Left lung (tissue), 10 donors: ENCODE results near the gene DUSP10. TPM values are rescaled to one million over a fixed set of nuclear protein-coding genes. Genes with fewer than 3 reads are reported as not detected.

Experiments
- ATAC-seq: fragments of 200-7000 bp; cut with Tn5 transposase; one replicate; pipeline ENCODE4 v1.9.1; 2020; ENCODE audit warnings: moderate library complexity
- DNase-seq, 4 donors: peaks; one replicate each; pipeline ENCODE4 v3.0.0-alpha.2; 2013 to 2020
- H3K27ac ChIP-seq, 2 donors: fragments of 200-600 bp; sonication (generic) in 1 of 2; one replicate each; pipeline versions ENCODE4 v1.5.0 to v1.8.0; 2020 to 2021
- H3K27me3 ChIP-seq, 2 donors: fragments of 200-600 bp; sonication (generic) in 1 of 2; one replicate each; pipeline versions ENCODE4 v1.5.0 to v1.8.0; 2020 to 2021
- H3K36me3 ChIP-seq, 2 donors: fragments of 200-600 bp; sonication (generic) in 1 of 2; one replicate each; pipeline versions ENCODE4 v1.5.0 to v1.8.0; 2020 to 2021
- H3K4me1 ChIP-seq, 2 donors: fragments of 200-600 bp; one replicate each; pipeline ENCODE4 v1.8.0; 2021
- H3K4me3 ChIP-seq, 2 donors: fragments of 200-600 bp; sonication (generic) in 1 of 2; one replicate each; pipeline versions ENCODE4 v1.5.0 to v1.8.0; 2020 to 2021; ENCODE audit warnings: mild to moderate bottlenecking in 1 of 2
- H3K9me3 ChIP-seq, 2 donors: fragments of 200-600 bp; sonication (generic) in 1 of 2; one replicate each; pipeline versions ENCODE4 v1.5.0 to v1.8.0; 2020 to 2021
- intact Hi-C, 2 donors: fragments of 100-400 bp; cut with DNase I; formaldehyde crosslinking; loops; one replicate each; pipeline versions ENCODE4 v1.11.2 to v1.14.2; 2022
- polyA plus RNA-seq, 6 donors: library from polyadenylated mRNA; unstranded; fragments of 120-200 nt; gene quantifications; one replicate each; pipeline ENCODE4 v1.2.1, GENCODE V29; 2013; ENCODE audit not compliant: insufficient read length in 6 of 6
- total RNA-seq, 2 donors: library from RNA; stranded (reverse); fragmentation: NEBNext Ultra II Directional; extraction: Animal tissue kit (Norgen Biotek cat#: 25700); gene quantifications; one replicate each; pipeline ENCODE4 v1.2.1, GENCODE V29; 2021
- TF ChIP-seq, protein P1 (sequence below), 2 donors: fragments of 200-600 bp; sonication (generic) in 1 of 2; IDR thresholded peaks; one replicate each; pipeline versions ENCODE4 v1.5.0 to v1.8.0; 2021; ENCODE audit warnings: antibody characterized with exemption in 2 of 2
- donor health status: DM: no; HTN: yes; CAD: no.
- donor health status: DM: no; HTN: no; CAD: no.

The DUSP10 gene
- total and polyA plus RNA-seq, 8 donors, result 4.6 to 14.5 (median 6.8) TPM

DNA sequence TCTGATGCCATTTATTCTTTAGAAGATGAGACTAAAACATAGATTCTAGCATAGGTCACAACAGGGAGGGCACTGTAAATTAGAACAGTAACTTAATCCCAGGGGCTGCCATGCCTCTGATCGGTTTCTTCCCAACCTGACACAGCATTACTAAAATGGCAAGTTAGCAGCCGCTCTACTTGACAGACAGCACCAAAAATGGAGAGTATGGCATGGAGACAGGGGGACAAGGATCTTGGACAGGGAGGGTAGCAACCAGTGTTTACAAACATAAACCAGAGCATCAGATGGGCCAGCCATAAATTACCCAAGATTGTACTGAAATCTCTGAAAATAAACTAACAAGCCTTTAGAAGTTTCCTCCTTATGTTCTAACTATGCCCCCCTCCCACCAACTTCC, 5.9 kb downstream of the DUSP10 start:
- Histone ChIP-seq H3K27me3 (no peaks in the 10 kb centered on the region), H3K4me3 (no peak overlapping the region), H3K27ac (no peak overlapping the region), H3K9me3 (no peaks in the 10 kb centered on the region), H3K36me3 (peaks cover 0 to 21% of the 10 kb centered on the region in 2 donors), H3K4me1 (peaks cover 0 to 54% of the 10 kb centered on the region in 2 donors)
- intact Hi-C loops, result no loop called here
- TF ChIP-seq, protein P1, sequence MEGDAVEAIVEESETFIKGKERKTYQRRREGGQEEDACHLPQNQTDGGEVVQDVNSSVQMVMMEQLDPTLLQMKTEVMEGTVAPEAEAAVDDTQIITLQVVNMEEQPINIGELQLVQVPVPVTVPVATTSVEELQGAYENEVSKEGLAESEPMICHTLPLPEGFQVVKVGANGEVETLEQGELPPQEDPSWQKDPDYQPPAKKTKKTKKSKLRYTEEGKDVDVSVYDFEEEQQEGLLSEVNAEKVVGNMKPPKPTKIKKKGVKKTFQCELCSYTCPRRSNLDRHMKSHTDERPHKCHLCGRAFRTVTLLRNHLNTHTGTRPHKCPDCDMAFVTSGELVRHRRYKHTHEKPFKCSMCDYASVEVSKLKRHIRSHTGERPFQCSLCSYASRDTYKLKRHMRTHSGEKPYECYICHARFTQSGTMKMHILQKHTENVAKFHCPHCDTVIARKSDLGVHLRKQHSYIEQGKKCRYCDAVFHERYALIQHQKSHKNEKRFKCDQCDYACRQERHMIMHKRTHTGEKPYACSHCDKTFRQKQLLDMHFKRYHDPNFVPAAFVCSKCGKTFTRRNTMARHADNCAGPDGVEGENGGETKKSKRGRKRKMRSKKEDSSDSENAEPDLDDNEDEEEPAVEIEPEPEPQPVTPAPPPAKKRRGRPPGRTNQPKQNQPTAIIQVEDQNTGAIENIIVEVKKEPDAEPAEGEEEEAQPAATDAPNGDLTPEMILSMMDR (IDR thresholded peaks at IDR 0.05), result no peak
- ATAC-seq (no peak), DNase-seq (no peak)

DNA sequence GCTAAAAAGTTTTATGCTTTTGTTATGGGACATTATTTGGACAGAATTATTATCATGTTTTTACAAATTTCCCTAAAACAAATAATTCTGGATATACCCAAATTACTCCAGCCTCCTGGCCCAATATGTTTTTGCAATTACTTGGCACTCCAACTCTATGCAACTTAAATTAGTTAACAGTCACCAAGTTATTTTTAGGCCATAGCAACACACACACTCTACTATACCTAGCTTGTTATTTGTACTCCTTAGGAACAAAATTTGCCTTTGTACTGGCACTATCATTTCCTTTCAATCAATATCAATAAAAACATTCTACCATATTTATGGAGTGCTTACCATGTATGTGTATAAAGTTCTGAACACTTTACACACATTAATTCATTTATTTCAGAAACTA, 7.7 kb downstream of the DUSP10 start:
- intact Hi-C loops, result no loop called here
- no peaks in the 10 kb centered on the region for H3K9me3 ChIP-seq
- DNase-seq (no peak), ATAC-seq (no peak)
- no peaks in the 10 kb centered on the region for H3K27me3 ChIP-seq
- no peak overlapping the region for H3K4me3 ChIP-seq
- TF ChIP-seq, protein P1 (IDR thresholded peaks at IDR 0.05), result no peak
- no peak overlapping the region for H3K27ac ChIP-seq
- H3K36me3 ChIP-seq, result peaks cover 0 to 21% of the 10 kb centered on the region in 2 donors
- peaks cover 0 to 40% of the 10 kb centered on the region in 2 donors for H3K4me1 ChIP-seq

DNA sequence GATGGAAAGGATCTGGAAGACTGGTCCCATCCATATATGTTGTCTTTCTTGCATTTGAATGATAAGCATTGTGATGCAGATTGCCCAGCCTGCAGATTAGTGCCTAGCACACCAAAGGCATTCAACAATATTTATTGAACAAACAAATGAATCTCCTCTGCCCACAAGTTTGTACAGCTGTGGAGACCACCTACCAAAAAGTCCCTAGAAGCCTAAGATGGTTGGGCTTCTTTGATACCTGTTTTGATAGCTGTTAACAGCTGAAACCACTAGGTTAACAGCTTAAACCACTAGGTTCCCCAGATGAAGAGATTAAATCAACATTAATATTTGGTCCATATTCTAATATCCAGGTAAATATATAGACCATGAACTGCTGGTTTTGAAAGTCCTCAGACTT, 9.8 kb downstream of the DUSP10 start:
- no peaks in the 10 kb centered on the region for H3K27me3 ChIP-seq
- TF ChIP-seq, protein P1 (IDR thresholded peaks at IDR 0.05), result no peak
- no peak overlapping the region for H3K4me3 ChIP-seq
- H3K9me3 ChIP-seq, result no peaks in the 10 kb centered on the region
- ATAC-seq (no peak), DNase-seq (no peak)
- peaks cover 0 to 39% of the 10 kb centered on the region in 2 donors for H3K4me1 ChIP-seq
- H3K27ac ChIP-seq, result no peak overlapping the region
- intact Hi-C loops, result no loop called here
- H3K36me3 ChIP-seq, result peaks cover 0 to 4% of the 10 kb centered on the region in 2 donors

DNA sequence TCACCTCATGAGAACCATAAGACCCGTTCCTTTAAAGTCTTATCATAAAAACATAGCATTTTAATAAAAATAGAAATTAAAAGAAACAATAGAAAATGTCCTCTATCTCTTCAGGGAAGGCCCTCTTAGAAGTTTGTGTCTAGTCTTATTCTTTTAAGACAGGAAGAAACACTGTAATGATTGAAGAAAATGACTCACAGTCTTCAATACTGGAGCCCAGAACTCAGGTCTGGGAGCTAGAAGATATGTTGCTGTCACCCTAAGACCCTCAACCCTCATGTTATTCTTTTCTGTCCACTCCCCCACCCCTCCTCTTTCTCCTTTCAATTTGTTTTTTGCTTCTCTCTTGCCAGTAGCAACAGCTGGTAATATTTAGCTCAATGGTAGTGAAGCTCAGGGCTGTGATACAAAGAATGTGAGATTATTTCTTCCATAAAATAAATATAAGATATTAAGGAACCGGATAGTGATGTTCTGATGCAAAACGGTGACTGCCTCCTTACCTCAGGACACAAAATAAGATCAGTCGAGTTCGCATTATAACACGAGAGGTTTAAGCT, 12.0 kb downstream of the DUSP10 start:
- Histone ChIP-seq H3K36me3 (no peaks in the 10 kb centered on the region), H3K4me3 (no peak overlapping the region), H3K9me3 (no peaks in the 10 kb centered on the region), H3K27me3 (no peaks in the 10 kb centered on the region), H3K4me1 (peaks cover 11 to 51% of the 10 kb centered on the region in 2 donors), H3K27ac (no peak overlapping the region)
- ATAC-seq, result no peak
- intact Hi-C loops, result no loop called here
- TF ChIP-seq, protein P1 (IDR thresholded peaks at IDR 0.05), result no peak
- DNase-seq, result no peak

DNA sequence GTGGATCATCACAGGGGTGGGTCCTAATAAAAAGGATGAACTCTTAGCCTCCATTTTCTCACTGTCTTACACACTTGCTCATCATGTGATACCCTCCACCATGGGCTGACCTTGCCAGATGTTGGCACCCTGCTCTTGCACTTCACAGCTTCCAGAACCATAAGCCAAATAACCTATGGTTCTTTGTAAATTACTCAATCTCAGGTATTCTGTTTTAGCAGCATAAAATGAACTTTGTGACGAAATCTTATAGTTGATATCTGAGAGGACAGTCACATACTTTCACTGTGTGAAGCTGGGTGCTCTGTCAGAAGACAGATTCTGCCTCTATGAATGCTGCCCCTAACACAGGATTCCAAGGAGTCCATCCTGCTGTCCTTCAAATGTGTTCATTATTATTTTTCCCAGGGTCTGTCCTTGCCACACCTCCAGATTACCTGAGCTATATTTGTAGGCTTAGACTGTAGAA, 13.8 kb downstream of the DUSP10 start:
- Histone ChIP-seq H3K9me3 (peaks cover 0 to 9% of the 10 kb centered on the region in 2 donors), H3K27me3 (no peaks in the 10 kb centered on the region), H3K36me3 (no peaks in the 10 kb centered on the region), H3K4me3 (no peak overlapping the region), H3K27ac (no peak overlapping the region), H3K4me1 (peaks cover 11 to 45% of the 10 kb centered on the region in 2 donors)
- no peak for DNase-seq
- intact Hi-C loops, result no loop called here
- no peak for ATAC-seq
- TF ChIP-seq, protein P1 (IDR thresholded peaks at IDR 0.05), result no peak
